PC-3 (cell line): ENCODE results near the gene APCDD1.

Experiments
- EZH2 ChIP-seq: fragments of 300-600 bp; sonication (generic); IDR thresholded peaks from one replicate; pipeline ENCODE4 v1.6.1; 2017; ENCODE audit warnings: antibody characterized with exemption, mild to moderate bottlenecking, low read length; ENCODE audit not compliant: unreplicated experiment
- EZH2phosphoT487 ChIP-seq: fragments of 300-600 bp; sonication (generic); IDR thresholded peaks from 2 replicates; pipeline ENCODE4 v1.6.1; 2018; ENCODE audit warnings: mild to moderate bottlenecking, antibody characterized with exemption, low read length, borderline replicate concordance
- TF ChIP-seq, protein P1 (sequence below): fragments of 300-600 bp; sonication (generic); conservative IDR thresholded peaks from 2 replicates; pipeline ENCODE4 v1.5.1; 2017; ENCODE audit warnings: antibody characterized with exemption, low read depth, mild to moderate bottlenecking, low read length

- TF ChIP-seq EZH2phosphoT487 (no peak), EZH2 (no peak)
- TF ChIP-seq, protein P1, sequence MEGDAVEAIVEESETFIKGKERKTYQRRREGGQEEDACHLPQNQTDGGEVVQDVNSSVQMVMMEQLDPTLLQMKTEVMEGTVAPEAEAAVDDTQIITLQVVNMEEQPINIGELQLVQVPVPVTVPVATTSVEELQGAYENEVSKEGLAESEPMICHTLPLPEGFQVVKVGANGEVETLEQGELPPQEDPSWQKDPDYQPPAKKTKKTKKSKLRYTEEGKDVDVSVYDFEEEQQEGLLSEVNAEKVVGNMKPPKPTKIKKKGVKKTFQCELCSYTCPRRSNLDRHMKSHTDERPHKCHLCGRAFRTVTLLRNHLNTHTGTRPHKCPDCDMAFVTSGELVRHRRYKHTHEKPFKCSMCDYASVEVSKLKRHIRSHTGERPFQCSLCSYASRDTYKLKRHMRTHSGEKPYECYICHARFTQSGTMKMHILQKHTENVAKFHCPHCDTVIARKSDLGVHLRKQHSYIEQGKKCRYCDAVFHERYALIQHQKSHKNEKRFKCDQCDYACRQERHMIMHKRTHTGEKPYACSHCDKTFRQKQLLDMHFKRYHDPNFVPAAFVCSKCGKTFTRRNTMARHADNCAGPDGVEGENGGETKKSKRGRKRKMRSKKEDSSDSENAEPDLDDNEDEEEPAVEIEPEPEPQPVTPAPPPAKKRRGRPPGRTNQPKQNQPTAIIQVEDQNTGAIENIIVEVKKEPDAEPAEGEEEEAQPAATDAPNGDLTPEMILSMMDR, result no peak
These were observed 70.9 kb downstream of the APCDD1 start for GRCh38 chr18:10525371-10525691.
